HCT116 (cell line): Measurements from ENCODE around the gene COX7A1. TPM values are rescaled to one million over a fixed set of nuclear protein-coding genes. Genes with fewer than 3 reads are reported as not detected.

ENCODE experiments used
- ATAC-seq: fragments of 200-7000 bp; cut with Tn5 transposase; 2 replicates; pipeline ENCODE4 v1.9.1; 2020; ENCODE audit warnings: mild to moderate bottlenecking, moderate library complexity
- BruUV-seq: library from RNA; stranded (reverse); fragments of 400-500 nt; replicated peaks from 2 replicates; lab custom pipeline; 2021; lab: Mats Ljungman, UMichigan
- CTCF ChIA-PET: fragments of 300-600 bp; sonication (Branson Sonifier 250); formaldehyde crosslinking; loops from one replicate; lab custom pipeline; 2021; ENCODE audit warnings: antibody characterized with exemption; lab: Charles Lee
- POLR2A ChIA-PET: fragments of 300-600, 350-600 bp; sonication (Branson Sonifier 250); formaldehyde crosslinking; loops from one replicate; lab custom pipeline; 2021; ENCODE audit warnings: antibody characterized with exemption; lab: Charles Lee
- RAD21 ChIA-PET, 2 experiments: fragments of 300-600 bp; sonication (Branson Sonifier 250); formaldehyde crosslinking; loops; one replicate each; lab custom pipeline; 2023; ENCODE audit warnings: low total read pairs in 2 of 2; ENCODE audit not compliant: uncharacterized antibody in 2 of 2, unreplicated experiment in 2 of 2, low non-redundant PET in 1 of 2; lab: Charles Lee
- DNase-seq: peaks from one replicate; pipeline ENCODE4 v3.0.0-alpha.2; 2010; ENCODE audit warnings: low read depth, low spot score
- H2AFZ ChIP-seq: fragments of 200-600 bp; shearing (Covaris generic), sonication (generic); 2 replicates; pipeline ENCODE4 v1.6.1; 2017; ENCODE audit warnings: low read depth, mixed run types, mixed read lengths, antibody characterized with exemption, low read length; ENCODE audit not compliant: poor library complexity, severe bottlenecking
- H3K27ac ChIP-seq: 2 replicates; pipeline ENCODE4 v1.5.1; 2012; ENCODE audit warnings: low read depth, low read length
- H3K27me3 ChIP-seq: fragments of 200-600 bp; sonication (generic); 2 replicates; pipeline ENCODE4 v1.6.1; 2016; ENCODE audit warnings: mixed run types, low read length, mixed read lengths; ENCODE audit not compliant: insufficient read depth
- H3K36me3 ChIP-seq, 2 experiments: fragments of 200-500 bp in 1 of 2; fragments of 200-600 bp in 1 of 2; sonication (Bioruptor generic) in 1 of 2; sonication (generic) in 1 of 2; 2 replicates each; pipeline versions ENCODE4 v1.5.1 to v1.6.1; 2014 to 2016; ENCODE audit warnings: low read length in 2 of 2, inconsistent platforms in 1 of 2, mixed read lengths in 1 of 2, mixed run types in 1 of 2; ENCODE audit not compliant: insufficient read depth in 2 of 2, control insufficient read depth in 1 of 2
- H3K4me1 ChIP-seq, 2 experiments: fragments of 200-600 bp in 1 of 2; sonication (generic) in 1 of 2; 2 replicates each; pipeline versions ENCODE4 v1.5.1 to v1.6.1; 2012 to 2017; ENCODE audit warnings: low read length in 2 of 2, inconsistent platforms in 1 of 2, mild to moderate bottlenecking in 1 of 2, mixed read lengths in 1 of 2, mixed run types in 1 of 2, moderate library complexity in 1 of 2; ENCODE audit not compliant: insufficient read depth in 2 of 2, control insufficient read depth in 1 of 2
- H3K4me2 ChIP-seq: fragments of 200-600 bp; sonication (generic); 2 replicates; pipeline ENCODE4 v1.6.1; 2017; ENCODE audit warnings: mixed run types, low read length, mixed read lengths
- H3K4me3 ChIP-seq, 2 experiments: fragments of 200-600 bp in 1 of 2; sonication (generic) in 1 of 2; replicated peaks in 1 of 2; 2 replicates each; pipeline ENCODE4 v1.5.1; 2011 to 2016; ENCODE audit warnings: low read length in 2 of 2, control low read depth in 1 of 2, low read depth in 1 of 2, mild to moderate bottlenecking in 1 of 2, mixed read lengths in 1 of 2, mixed run types in 1 of 2
- H3K79me2 ChIP-seq: fragments of 200-600 bp; sonication (generic); 2 replicates; pipeline ENCODE4 v1.6.1; 2017; ENCODE audit warnings: mild to moderate bottlenecking, mixed run types, low read length, moderate library complexity, mixed read lengths; ENCODE audit not compliant: insufficient read depth
- H3K9ac ChIP-seq: fragments of 200-600 bp; sonication (generic); 2 replicates; pipeline ENCODE4 v1.6.1; 2016; ENCODE audit warnings: low read length, mixed read lengths
- H3K9me2 ChIP-seq: fragments of 200-600 bp; sonication (generic), shearing (Covaris generic); 2 replicates; pipeline ENCODE4 v1.6.1; 2017; ENCODE audit warnings: mixed run types, mild to moderate bottlenecking, moderate library complexity; ENCODE audit not compliant: insufficient read depth
- H3K9me3 ChIP-seq, 2 experiments: fragments of 200-500 bp in 1 of 2; fragments of 200-600 bp in 1 of 2; sonication (Bioruptor generic) in 1 of 2; sonication (generic) in 1 of 2; 2 replicates each; pipeline ENCODE4 v1.6.1; 2014 to 2017; ENCODE audit warnings: low read length in 2 of 2, mixed read lengths in 2 of 2, inconsistent platforms in 1 of 2, low read depth in 1 of 2, mild to moderate bottlenecking in 1 of 2, mixed run types in 1 of 2, moderate library complexity in 1 of 2; ENCODE audit not compliant: control insufficient read depth in 1 of 2, insufficient read depth in 1 of 2
- H4K20me1 ChIP-seq: fragments of 200-600 bp; sonication (generic), shearing (Covaris generic); 2 replicates; pipeline ENCODE4 v1.6.1; 2017; ENCODE audit warnings: mixed run types, mild to moderate bottlenecking, moderate library complexity; ENCODE audit not compliant: insufficient read depth
- CBX3 ChIP-seq: IDR thresholded peaks from 2 replicates; pipeline ENCODE4 v1.6.1; 2012; ENCODE audit warnings: low read depth
- CEBPB ChIP-seq: IDR thresholded peaks from 2 replicates; pipeline ENCODE4 v1.6.1; 2012; ENCODE audit warnings: low read depth
- CTCF ChIP-seq, 3 experiments: fragments of 200-600 bp in 1 of 3; sonication (generic) in 1 of 3; IDR thresholded peaks in 2 of 3; conservative IDR thresholded peaks in 1 of 3; 2 replicates each; pipeline ENCODE4 v1.5.1; 2012 to 2017; ENCODE audit warnings: low read depth in 2 of 3, low read length in 2 of 3, antibody characterized with exemption in 1 of 3, borderline replicate concordance in 1 of 3, control low read depth in 1 of 3, mild to moderate bottlenecking in 1 of 3, mixed read lengths in 1 of 3, mixed run types in 1 of 3, moderate library complexity in 1 of 3; ENCODE audit not compliant: insufficient read depth in 1 of 3
- EGR1 ChIP-seq: IDR thresholded peaks from 2 replicates; pipeline ENCODE4 v1.6.1; 2012; ENCODE audit warnings: low read depth
- EZH2phosphoT487 ChIP-seq: fragments of 200-600 bp; IDR thresholded peaks from 2 replicates; pipeline ENCODE4 v1.6.1; 2018; ENCODE audit warnings: antibody characterized with exemption, borderline replicate concordance
- FOSL1 ChIP-seq: IDR thresholded peaks from 2 replicates; pipeline ENCODE4 v1.6.1; 2012; ENCODE audit warnings: low read depth
- POLR2AphosphoS5 ChIP-seq: IDR thresholded peaks from 2 replicates; pipeline ENCODE4 v1.6.1; 2011; ENCODE audit warnings: mild to moderate bottlenecking, low read depth, low read length, moderate library complexity
- RAD21 ChIP-seq: IDR thresholded peaks from 2 replicates; pipeline ENCODE4 v1.6.1; 2012; ENCODE audit warnings: low read depth, mild to moderate bottlenecking
- YY1 ChIP-seq: IDR thresholded peaks from 2 replicates; pipeline ENCODE4 v1.6.1; 2011; ENCODE audit warnings: low read length, low read depth, moderate library complexity, mild to moderate bottlenecking; ENCODE audit not compliant: insufficient replicate concordance; ENCODE audit errors: extremely low read depth
- ZFX ChIP-seq: fragments of 450-650 bp; IDR thresholded peaks from 2 replicates; pipeline ENCODE4 v1.6.1; 2017
- ZNF274 ChIP-seq: fragments of 200-500 bp; sonication (Bioruptor generic); IDR thresholded peaks from 2 replicates; pipeline ENCODE4 v1.6.1; 2014; ENCODE audit warnings: mild to moderate bottlenecking, low read depth, low read length, inconsistent platforms
- intact Hi-C: fragments of 100-400 bp; cut with micrococcal nuclease; formaldehyde crosslinking; loops from 2 replicates; pipeline ENCODE4 v1.10.0; 2022
- total RNA-seq: library from RNA; stranded (reverse); gene quantifications from one replicate; pipeline ENCODE4 v1.2.1, GENCODE V29; 2021; ENCODE audit not compliant: unreplicated experiment
- TF ChIP-seq, protein P1 (sequence below): IDR thresholded peaks from 2 replicates; pipeline ENCODE4 v1.6.1; 2011; ENCODE audit warnings: mild to moderate bottlenecking, low read length, moderate library complexity; ENCODE audit not compliant: insufficient replicate concordance; ENCODE audit errors: extremely low read depth
- TF ChIP-seq, protein P2 (sequence below): IDR thresholded peaks from 2 replicates; pipeline ENCODE4 v1.6.1; 2012
- TF ChIP-seq, protein P3 (sequence below): IDR thresholded peaks from 2 replicates; pipeline ENCODE4 v1.6.1; 2012; ENCODE audit warnings: low read depth

The COX7A1 gene
- total RNA-seq, 1 experiment from 2014 or later = not detected

GRCh38 chr19:36112678-36113077, 39.6 kb downstream of the COX7A1 start:
- TF ChIP-seq CBX3 (no peak), EGR1 (no peak), ZFX (no peak), FOSL1 (no peak), ZNF274 (no peak), CTCF (IDR thresholded peaks at IDR 0.05 in 2 of 3, conservative IDR thresholded peaks at IDR 0.05 in 1 of 3; ENCODE audit: borderline replicate concordance in 1 of 3, insufficient read depth in 1 of 3, low read depth in 2 of 3, low read length in 2 of 3) (no peak), CEBPB (no peak), EZH2phosphoT487 (no peak), YY1 (no peak), RAD21 (no peak), POLR2AphosphoS5 (no peak)
- TF ChIP-seq, protein P1, sequence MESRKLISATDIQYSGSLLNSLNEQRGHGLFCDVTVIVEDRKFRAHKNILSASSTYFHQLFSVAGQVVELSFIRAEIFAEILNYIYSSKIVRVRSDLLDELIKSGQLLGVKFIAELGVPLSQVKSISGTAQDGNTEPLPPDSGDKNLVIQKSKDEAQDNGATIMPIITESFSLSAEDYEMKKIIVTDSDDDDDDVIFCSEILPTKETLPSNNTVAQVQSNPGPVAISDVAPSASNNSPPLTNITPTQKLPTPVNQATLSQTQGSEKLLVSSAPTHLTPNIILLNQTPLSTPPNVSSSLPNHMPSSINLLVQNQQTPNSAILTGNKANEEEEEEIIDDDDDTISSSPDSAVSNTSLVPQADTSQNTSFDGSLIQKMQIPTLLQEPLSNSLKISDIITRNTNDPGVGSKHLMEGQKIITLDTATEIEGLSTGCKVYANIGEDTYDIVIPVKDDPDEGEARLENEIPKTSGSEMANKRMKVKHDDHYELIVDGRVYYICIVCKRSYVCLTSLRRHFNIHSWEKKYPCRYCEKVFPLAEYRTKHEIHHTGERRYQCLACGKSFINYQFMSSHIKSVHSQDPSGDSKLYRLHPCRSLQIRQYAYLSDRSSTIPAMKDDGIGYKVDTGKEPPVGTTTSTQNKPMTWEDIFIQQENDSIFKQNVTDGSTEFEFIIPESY = no peak
- TF ChIP-seq, protein P2, sequence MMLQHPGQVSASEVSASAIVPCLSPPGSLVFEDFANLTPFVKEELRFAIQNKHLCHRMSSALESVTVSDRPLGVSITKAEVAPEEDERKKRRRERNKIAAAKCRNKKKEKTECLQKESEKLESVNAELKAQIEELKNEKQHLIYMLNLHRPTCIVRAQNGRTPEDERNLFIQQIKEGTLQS = no peak
- TF ChIP-seq, protein P3, sequence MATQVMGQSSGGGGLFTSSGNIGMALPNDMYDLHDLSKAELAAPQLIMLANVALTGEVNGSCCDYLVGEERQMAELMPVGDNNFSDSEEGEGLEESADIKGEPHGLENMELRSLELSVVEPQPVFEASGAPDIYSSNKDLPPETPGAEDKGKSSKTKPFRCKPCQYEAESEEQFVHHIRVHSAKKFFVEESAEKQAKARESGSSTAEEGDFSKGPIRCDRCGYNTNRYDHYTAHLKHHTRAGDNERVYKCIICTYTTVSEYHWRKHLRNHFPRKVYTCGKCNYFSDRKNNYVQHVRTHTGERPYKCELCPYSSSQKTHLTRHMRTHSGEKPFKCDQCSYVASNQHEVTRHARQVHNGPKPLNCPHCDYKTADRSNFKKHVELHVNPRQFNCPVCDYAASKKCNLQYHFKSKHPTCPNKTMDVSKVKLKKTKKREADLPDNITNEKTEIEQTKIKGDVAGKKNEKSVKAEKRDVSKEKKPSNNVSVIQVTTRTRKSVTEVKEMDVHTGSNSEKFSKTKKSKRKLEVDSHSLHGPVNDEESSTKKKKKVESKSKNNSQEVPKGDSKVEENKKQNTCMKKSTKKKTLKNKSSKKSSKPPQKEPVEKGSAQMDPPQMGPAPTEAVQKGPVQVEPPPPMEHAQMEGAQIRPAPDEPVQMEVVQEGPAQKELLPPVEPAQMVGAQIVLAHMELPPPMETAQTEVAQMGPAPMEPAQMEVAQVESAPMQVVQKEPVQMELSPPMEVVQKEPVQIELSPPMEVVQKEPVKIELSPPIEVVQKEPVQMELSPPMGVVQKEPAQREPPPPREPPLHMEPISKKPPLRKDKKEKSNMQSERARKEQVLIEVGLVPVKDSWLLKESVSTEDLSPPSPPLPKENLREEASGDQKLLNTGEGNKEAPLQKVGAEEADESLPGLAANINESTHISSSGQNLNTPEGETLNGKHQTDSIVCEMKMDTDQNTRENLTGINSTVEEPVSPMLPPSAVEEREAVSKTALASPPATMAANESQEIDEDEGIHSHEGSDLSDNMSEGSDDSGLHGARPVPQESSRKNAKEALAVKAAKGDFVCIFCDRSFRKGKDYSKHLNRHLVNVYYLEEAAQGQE = no peak
- Histone ChIP-seq H3K36me3 (peaks cover 9 to 13% of the 10 kb centered on the region in 2 experiments; a peak in 3 of 4 replicates), H3K27ac (no peak overlapping the region), H3K9me3 (no peaks in the 10 kb centered on the region), H3K4me2 (no peak overlapping the region), H3K9ac (no peak overlapping the region), H3K79me2 (peaks cover 28% of the 10 kb centered on the region), H3K27me3 (no peaks in the 10 kb centered on the region), H4K20me1 (no peaks in the 10 kb centered on the region), H3K9me2 (no peaks in the 10 kb centered on the region), H3K4me3 (no peak overlapping the region; a peak in 1 of 4 replicates), H3K4me1 (peaks cover 7 to 27% of the 10 kb centered on the region in 2 experiments; a peak in 3 of 4 replicates), H2AFZ (no peak overlapping the region)
- POLR2A ChIA-PET = no interaction called here
- intact Hi-C loops = loop anchor here (10.0 kb wide), 1 partner anchor 108 kb away; the partner anchor contains the start of gene SYNE4
- DNase-seq (no peak), ATAC-seq (no peak)
- RAD21 ChIA-PET = no interaction called here
- CTCF ChIA-PET = no interaction called here
- no TSS peak for BruUV-seq
